H1 (cell line): ENCODE measurements around the gene SPPL3. TPM values are rescaled to one million over a fixed set of nuclear protein-coding genes. Genes with fewer than 3 reads are reported as not detected.

Source experiments
- BCL11A ChIP-seq, 2 experiments: IDR thresholded peaks; one replicate each; pipeline ENCODE4 v1.6.1; 2011; ENCODE audit warnings: low read depth in 2 of 2, low read length in 2 of 2, mild to moderate bottlenecking in 2 of 2
- CBX5 ChIP-seq: fragments of 300-800, 300-1000 bp; sonication (generic); IDR thresholded peaks from 2 replicates; pipeline ENCODE4 v1.7.1; 2016; ENCODE audit warnings: antibody characterized with exemption, low read length, low read depth
- CREB1 ChIP-seq: IDR thresholded peaks from 2 replicates; pipeline ENCODE4 v1.6.1; 2012; ENCODE audit warnings: inconsistent platforms
- KDM1A ChIP-seq: fragments of 200-600, 300-600 bp; sonication (generic); IDR thresholded peaks from 2 replicates; pipeline ENCODE4 v1.7.1; 2016; ENCODE audit warnings: mild to moderate bottlenecking, low read length, borderline replicate concordance
- RFX5 ChIP-seq: IDR thresholded peaks from 2 replicates; pipeline ENCODE4 v1.6.1; 2011; ENCODE audit warnings: low read depth, low read length, improper control_type of control experiment, borderline replicate concordance
- SP1 ChIP-seq: IDR thresholded peaks from 2 replicates; pipeline ENCODE4 v1.6.1; 2011; ENCODE audit warnings: low read depth, low read length
- polyA plus RNA-seq, 7 experiments: library from polyadenylated mRNA; depleted of rRNA in 3 of 7; stranded (reverse) in 5 of 7; unstranded in 2 of 7; fragments of >200 nt in 5 of 7; fragments of 200-250 nt in 2 of 7; gene quantifications; 1 replicate in 5 of 7; 2 replicates in 1 of 7; 4 replicates in 1 of 7; pipeline versions ENCODE4 v1.2.1 to v1.2.3, GENCODE V29; 2011 to 2013; ENCODE audit warnings: missing spikeins in 2 of 7, mixed read lengths in 2 of 7
- total RNA-seq: library from RNA; stranded (reverse); fragmentation: NEBNext Ultra II Directional; extraction: Animal tissue kit (Norgen Biotek cat#: 25700); gene quantifications from 2 replicates; pipeline ENCODE4 v1.2.1, GENCODE V29; 2021
- TF ChIP-seq, protein P1 (sequence below): IDR thresholded peaks from 2 replicates; pipeline ENCODE4 v1.6.1; 2012; ENCODE audit warnings: inconsistent platforms
- TF ChIP-seq, protein P2 (sequence below): IDR thresholded peaks from 2 replicates; pipeline ENCODE4 v1.6.1; 2012; ENCODE audit warnings: low read length, inconsistent platforms

SPPL3 gene
- total and polyA plus RNA-seq, 2 of the 8 experiments (the other 6 are each of a cell fraction or from before 2014, with no cell fraction given): 27.3 to 48.4 TPM

DNA sequence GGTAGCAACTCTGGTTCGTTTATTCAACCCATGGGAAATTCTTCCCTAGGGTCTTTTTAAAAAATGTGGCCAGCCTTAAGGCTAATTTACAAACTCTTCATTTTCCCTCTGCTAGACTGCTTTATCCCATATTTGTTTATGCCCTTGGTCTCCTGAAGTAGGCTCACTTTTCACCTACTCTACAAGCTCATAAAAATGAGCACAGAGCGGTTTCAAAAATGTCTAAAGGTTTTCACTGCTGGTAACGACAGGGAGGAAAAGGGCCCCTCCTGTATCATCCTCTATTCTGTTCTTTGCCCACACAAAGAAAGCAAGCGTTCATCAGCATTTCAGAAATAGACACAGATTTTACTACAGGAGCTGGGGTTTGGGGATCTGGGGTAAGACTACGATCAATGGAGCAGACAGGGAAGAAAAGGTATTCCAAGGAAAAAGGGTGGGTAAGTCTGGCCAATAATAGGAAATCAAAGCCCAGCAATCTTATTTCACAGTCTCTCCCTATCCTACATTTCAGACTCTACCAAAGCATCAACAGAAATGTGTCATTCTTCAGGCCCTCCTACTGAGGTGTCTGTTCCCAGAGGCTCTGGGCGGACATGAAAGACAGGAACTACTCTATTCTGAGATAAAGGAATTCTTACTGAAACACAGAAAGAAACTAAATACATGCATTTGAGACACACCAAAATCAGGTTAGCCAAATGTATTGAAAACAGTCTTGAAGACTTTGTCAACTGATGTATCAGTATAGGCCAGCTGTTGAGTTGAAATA is 86.4 kb downstream of the SPPL3 start (continued):
- no peak for TF ChIP-seq BCL11A (IDR thresholded peaks at IDR 0.05; ENCODE audit: low read depth in 2 of 2, low read length in 2 of 2)
- TF ChIP-seq SP1: no peak
- no peak for TF ChIP-seq KDM1A
- TF ChIP-seq CBX5: no peak
- TF ChIP-seq, protein P1, sequence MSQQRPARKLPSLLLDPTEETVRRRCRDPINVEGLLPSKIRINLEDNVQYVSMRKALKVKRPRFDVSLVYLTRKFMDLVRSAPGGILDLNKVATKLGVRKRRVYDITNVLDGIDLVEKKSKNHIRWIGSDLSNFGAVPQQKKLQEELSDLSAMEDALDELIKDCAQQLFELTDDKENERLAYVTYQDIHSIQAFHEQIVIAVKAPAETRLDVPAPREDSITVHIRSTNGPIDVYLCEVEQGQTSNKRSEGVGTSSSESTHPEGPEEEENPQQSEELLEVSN: no peak
- TF ChIP-seq CREB1: no peak
- TF ChIP-seq, protein P2, sequence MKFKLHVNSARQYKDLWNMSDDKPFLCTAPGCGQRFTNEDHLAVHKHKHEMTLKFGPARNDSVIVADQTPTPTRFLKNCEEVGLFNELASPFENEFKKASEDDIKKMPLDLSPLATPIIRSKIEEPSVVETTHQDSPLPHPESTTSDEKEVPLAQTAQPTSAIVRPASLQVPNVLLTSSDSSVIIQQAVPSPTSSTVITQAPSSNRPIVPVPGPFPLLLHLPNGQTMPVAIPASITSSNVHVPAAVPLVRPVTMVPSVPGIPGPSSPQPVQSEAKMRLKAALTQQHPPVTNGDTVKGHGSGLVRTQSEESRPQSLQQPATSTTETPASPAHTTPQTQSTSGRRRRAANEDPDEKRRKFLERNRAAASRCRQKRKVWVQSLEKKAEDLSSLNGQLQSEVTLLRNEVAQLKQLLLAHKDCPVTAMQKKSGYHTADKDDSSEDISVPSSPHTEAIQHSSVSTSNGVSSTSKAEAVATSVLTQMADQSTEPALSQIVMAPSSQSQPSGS: no peak
- TF ChIP-seq RFX5: no peak
